GM12873 (cell line): Measurements from ENCODE around the gene MTX3.

Source experiments
- CTCF ChIP-seq: IDR thresholded peaks from 2 replicates; pipeline ENCODE4 v1.5.1; 2012; ENCODE audit warnings: low read depth, mild to moderate bottlenecking, moderate library complexity, low read length, control low read depth; ENCODE audit not compliant: insufficient read depth; ENCODE audit errors: missing control alignments

MTX3 gene

GRCh38 chr5:79966448-79966847, 24.6 kb downstream of the MTX3 start:
- TF ChIP-seq CTCF, result no peak

- TF ChIP-seq CTCF, result no peak
Measured at GRCh38 chr5:79964136-79964535, 26.9 kb downstream of the MTX3 start.

GRCh38 chr5:79963261-79964061, 27.6 kb downstream of the MTX3 start:
- TF ChIP-seq CTCF, result no peak

GRCh38 chr5:79962575-79963222, 28.4 kb downstream of the MTX3 start:
- TF ChIP-seq CTCF, result no peak

- no peak for TF ChIP-seq CTCF
Measured at GRCh38 chr5:79961716-79962574, 29.1 kb downstream of the MTX3 start.

- no peak for TF ChIP-seq CTCF
Measured at GRCh38 chr5:79959407-79959806, 31.7 kb downstream of the MTX3 start.
